ENCODE data around the gene NF1.
"Not testable (repeated sequence)": the region's sequence is repeated elsewhere in the genome, so short reads cannot be mapped to it uniquely, and the experiment has no call there.

The NF1 gene

DNA sequence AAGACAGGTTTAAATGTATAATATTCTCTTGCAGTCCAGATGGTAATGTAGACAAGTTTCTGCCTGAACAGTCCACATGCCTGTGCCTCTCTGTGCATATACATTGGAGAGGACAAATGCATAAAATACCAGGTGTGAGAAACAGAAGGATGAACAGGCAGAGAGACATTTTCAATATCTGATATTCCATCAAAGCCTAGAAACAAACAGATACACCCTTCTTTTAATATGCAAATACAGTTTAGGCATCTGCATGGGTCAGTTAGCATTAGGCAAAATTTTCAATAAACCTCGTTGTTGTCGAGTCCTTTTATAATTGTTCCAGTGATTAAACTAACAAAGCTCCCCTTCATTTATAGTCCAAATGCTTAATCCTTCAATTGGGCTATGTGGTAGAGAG, 201.4 kb downstream of the NF1 start:
- no peak for DNase-seq
- Histone ChIP-seq H3K4me1 (ENCODE audit: control insufficient read depth, insufficient read depth, low read length, poor library complexity, severe bottlenecking) (no peaks in the 10 kb centered on the region), H3K9me3 (ENCODE audit: control insufficient read depth, low read length) (no peaks in the 10 kb centered on the region), H3K4me3 (ENCODE audit: insufficient read depth, low read depth, low read length, poor library complexity, severe bottlenecking) (no peak overlapping the region), H3K27me3 (replicated peaks; ENCODE audit: control insufficient read depth, insufficient read depth, low read length, poor library complexity, severe bottlenecking) (no peaks in the 10 kb centered on the region), H3K27ac (ENCODE audit: insufficient read depth, low read length, poor library complexity, severe bottlenecking) (no peak overlapping the region), H3K36me3 (ENCODE audit: control insufficient read depth, insufficient read depth, low read length) (no peaks in the 10 kb centered on the region)

DNA sequence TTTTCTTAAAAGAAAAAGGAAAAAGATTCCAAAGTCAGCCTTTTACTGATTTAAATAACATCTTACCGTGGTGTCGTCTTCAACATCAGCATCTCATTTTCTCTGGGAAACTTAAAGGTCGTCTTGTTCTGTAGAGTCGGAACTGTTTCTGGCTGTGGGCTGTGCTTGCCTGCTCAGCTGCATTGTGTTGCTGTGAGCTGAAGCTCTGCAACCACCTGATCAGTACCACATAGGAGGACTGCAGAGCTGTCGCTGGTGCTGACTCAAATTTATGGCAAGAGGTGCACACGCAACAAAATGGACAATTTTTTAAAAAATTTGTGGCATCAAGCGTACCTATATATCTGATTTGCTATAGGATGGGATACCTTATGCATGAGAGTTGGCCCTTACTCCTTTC, 202.3 kb downstream of the NF1 start, which contains the start of gene OMG:
Gene OMG (minus strand): TSS at position 150 of the 400 bp plus-strand sequence. CDS start 908 bp downstream, outside the sequence.
- Histone ChIP-seq H3K27ac (ENCODE audit: insufficient read depth, low read length, poor library complexity, severe bottlenecking) (no peak within 1 kb of the TSS), H3K4me3 (ENCODE audit: insufficient read depth, low read depth, low read length, poor library complexity, severe bottlenecking) (no peak within 1 kb of the TSS), H3K36me3 (ENCODE audit: control insufficient read depth, insufficient read depth, low read length) (no peaks in the 10 kb centered on the region), H3K9me3 (ENCODE audit: control insufficient read depth, low read length) (no peaks in the 10 kb centered on the region), H3K4me1 (ENCODE audit: control insufficient read depth, insufficient read depth, low read length, poor library complexity, severe bottlenecking) (no peaks in the 10 kb centered on the region), H3K27me3 (replicated peaks; ENCODE audit: control insufficient read depth, insufficient read depth, low read length, poor library complexity, severe bottlenecking) (no peaks in the 10 kb centered on the region)
- DNase-seq: no peak

- no peak overlapping the region for H3K4me3 ChIP-seq (ENCODE audit: insufficient read depth, low read depth, low read length, poor library complexity, severe bottlenecking)
- H3K4me1 ChIP-seq (ENCODE audit: control insufficient read depth, insufficient read depth, low read length, poor library complexity, severe bottlenecking): no peaks in the 10 kb centered on the region
- H3K27ac ChIP-seq (ENCODE audit: insufficient read depth, low read length, poor library complexity, severe bottlenecking): no peak overlapping the region
- H3K9me3 ChIP-seq (ENCODE audit: control insufficient read depth, low read length): no peaks in the 10 kb centered on the region
- H3K36me3 ChIP-seq (ENCODE audit: control insufficient read depth, insufficient read depth, low read length): peaks cover 20% of the 10 kb centered on the region
- H3K27me3 ChIP-seq (replicated peaks; ENCODE audit: control insufficient read depth, insufficient read depth, low read length, poor library complexity, severe bottlenecking): no peaks in the 10 kb centered on the region
- DNase-seq: no peak
Observed at GRCh38 chr17:31299624-31300023, 204.8 kb downstream of the NF1 start.

- no peak for DNase-seq
- Histone ChIP-seq H3K27me3 (replicated peaks; ENCODE audit: control insufficient read depth, insufficient read depth, low read length, poor library complexity, severe bottlenecking) (no peaks in the 10 kb centered on the region), H3K9me3 (ENCODE audit: control insufficient read depth, low read length) (no peaks in the 10 kb centered on the region), H3K27ac (ENCODE audit: insufficient read depth, low read length, poor library complexity, severe bottlenecking) (peak overlapping the region; percentile 88), H3K36me3 (ENCODE audit: control insufficient read depth, insufficient read depth, low read length) (peaks cover 34% of the 10 kb centered on the region), H3K4me3 (ENCODE audit: insufficient read depth, low read depth, low read length, poor library complexity, severe bottlenecking) (peak overlapping the region; percentile 8), H3K4me1 (ENCODE audit: control insufficient read depth, insufficient read depth, low read length, poor library complexity, severe bottlenecking) (peaks cover 33% of the 10 kb centered on the region)
Observed at GRCh38 chr17:31307640-31308039, 212.9 kb downstream of the NF1 start.

DNA sequence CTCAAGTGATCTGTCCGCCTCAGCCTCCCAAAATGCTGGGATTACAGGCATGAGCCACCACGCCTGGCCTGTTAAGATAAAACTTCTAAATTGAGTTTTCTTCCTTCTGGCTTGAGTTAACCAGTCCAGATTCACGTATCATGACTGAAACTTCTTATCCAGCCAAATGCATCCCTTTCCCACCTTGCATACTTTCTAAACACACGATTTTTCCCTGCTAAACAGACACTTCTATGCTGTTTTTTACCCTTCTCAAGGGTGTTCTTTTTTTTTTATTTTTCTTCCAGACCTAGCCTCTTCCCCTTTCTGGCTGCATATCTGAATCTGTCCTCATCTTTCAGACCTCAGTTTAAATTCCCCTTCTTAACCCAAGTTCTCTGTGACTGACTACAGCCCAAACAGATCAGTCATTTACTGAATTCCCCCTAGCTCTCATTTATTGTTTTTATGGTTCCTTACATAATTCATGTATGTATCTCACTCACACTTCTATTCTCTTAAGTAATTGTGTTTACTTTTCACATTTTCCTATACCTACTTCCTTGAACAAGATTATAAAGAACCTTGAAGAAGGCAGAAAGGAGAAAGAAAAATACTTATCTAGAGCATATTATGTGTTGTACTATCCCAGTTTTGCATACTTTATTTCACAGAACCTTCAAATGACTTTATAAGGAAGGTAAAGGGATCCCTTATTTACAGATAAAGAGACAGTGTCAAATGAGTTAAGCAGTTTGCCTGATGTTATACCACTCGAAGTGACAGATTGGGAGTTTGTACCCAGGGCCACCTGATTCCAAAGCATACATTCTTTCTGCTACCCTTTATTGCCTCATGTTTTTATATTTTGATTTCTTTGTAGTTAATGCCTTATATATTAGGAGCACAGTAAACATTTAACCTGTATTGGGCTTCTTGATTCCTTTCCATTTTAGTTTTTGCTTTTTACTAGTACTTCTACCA, 213.9 kb downstream of the NF1 start:
- Histone ChIP-seq H3K4me1 (ENCODE audit: control insufficient read depth, insufficient read depth, low read length, poor library complexity, severe bottlenecking) (peaks cover 33% of the 10 kb centered on the region), H3K27me3 (replicated peaks; ENCODE audit: control insufficient read depth, insufficient read depth, low read length, poor library complexity, severe bottlenecking) (no peaks in the 10 kb centered on the region), H3K4me3 (ENCODE audit: insufficient read depth, low read depth, low read length, poor library complexity, severe bottlenecking) (peak overlapping the region; percentile 60), H3K36me3 (ENCODE audit: control insufficient read depth, insufficient read depth, low read length) (peaks cover 24% of the 10 kb centered on the region), H3K9me3 (ENCODE audit: control insufficient read depth, low read length) (no peaks in the 10 kb centered on the region), H3K27ac (ENCODE audit: insufficient read depth, low read length, poor library complexity, severe bottlenecking) (peak overlapping the region; percentile 88)
- no peak for DNase-seq

GRCh38 chr17:31309556-31309955, 214.8 kb downstream of the NF1 start:
- Histone ChIP-seq H3K4me3 (ENCODE audit: insufficient read depth, low read depth, low read length, poor library complexity, severe bottlenecking) (peak overlapping the region; percentile 60), H3K4me1 (ENCODE audit: control insufficient read depth, insufficient read depth, low read length, poor library complexity, severe bottlenecking) (peaks cover 35% of the 10 kb centered on the region), H3K27me3 (replicated peaks; ENCODE audit: control insufficient read depth, insufficient read depth, low read length, poor library complexity, severe bottlenecking) (no peaks in the 10 kb centered on the region), H3K9me3 (ENCODE audit: control insufficient read depth, low read length) (no peaks in the 10 kb centered on the region), H3K27ac (ENCODE audit: insufficient read depth, low read length, poor library complexity, severe bottlenecking) (peak overlapping the region; percentile 88), H3K36me3 (ENCODE audit: control insufficient read depth, insufficient read depth, low read length) (peaks cover 16% of the 10 kb centered on the region)
- no peak for DNase-seq

DNA sequence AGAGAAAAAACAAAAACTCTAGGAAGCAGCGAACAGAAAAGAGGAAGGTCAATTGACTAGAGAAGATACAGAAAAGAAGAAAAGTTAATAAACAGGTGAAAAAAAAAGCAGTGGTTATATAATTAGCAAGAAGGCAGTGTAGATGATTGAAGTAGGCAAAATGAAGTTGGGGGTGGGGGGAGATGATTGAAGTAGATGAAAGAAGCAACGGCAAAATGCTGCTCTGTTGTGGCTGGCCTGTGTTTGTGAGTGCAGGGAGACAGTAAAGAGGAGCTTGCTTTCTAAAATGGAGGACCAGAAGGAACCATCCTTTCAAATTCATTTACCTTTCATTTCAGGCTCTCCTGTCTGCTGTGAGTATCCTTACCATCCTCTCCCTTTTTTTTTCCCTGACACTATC, 215.5 kb downstream of the NF1 start:
- H3K36me3 ChIP-seq (ENCODE audit: control insufficient read depth, insufficient read depth, low read length): peaks cover 9% of the 10 kb centered on the region
- peaks cover 42% of the 10 kb centered on the region for H3K4me1 ChIP-seq (ENCODE audit: control insufficient read depth, insufficient read depth, low read length, poor library complexity, severe bottlenecking)
- H3K27ac ChIP-seq (ENCODE audit: insufficient read depth, low read length, poor library complexity, severe bottlenecking): peak overlapping the region; percentile 88
- peak; percentile 25 to 63 (median 61) for DNase-seq
- H3K4me3 ChIP-seq (ENCODE audit: insufficient read depth, low read depth, low read length, poor library complexity, severe bottlenecking): peak overlapping the region; percentile 60
- no peaks in the 10 kb centered on the region for H3K27me3 ChIP-seq (replicated peaks; ENCODE audit: control insufficient read depth, insufficient read depth, low read length, poor library complexity, severe bottlenecking)
- no peaks in the 10 kb centered on the region for H3K9me3 ChIP-seq (ENCODE audit: control insufficient read depth, low read length)

- Histone ChIP-seq H3K4me1 (ENCODE audit: control insufficient read depth, insufficient read depth, low read length, poor library complexity, severe bottlenecking) (peaks cover 47% of the 10 kb centered on the region), H3K9me3 (ENCODE audit: control insufficient read depth, low read length) (no peaks in the 10 kb centered on the region), H3K4me3 (ENCODE audit: insufficient read depth, low read depth, low read length, poor library complexity, severe bottlenecking) (peak overlapping the region; percentile 60), H3K36me3 (ENCODE audit: control insufficient read depth, insufficient read depth, low read length) (peaks cover 3% of the 10 kb centered on the region), H3K27ac (ENCODE audit: insufficient read depth, low read length, poor library complexity, severe bottlenecking) (peak overlapping the region; percentile 88), H3K27me3 (replicated peaks; ENCODE audit: control insufficient read depth, insufficient read depth, low read length, poor library complexity, severe bottlenecking) (no peaks in the 10 kb centered on the region)
- no peak for DNase-seq
Observed at GRCh38 chr17:31310886-31311285, 216.1 kb downstream of the NF1 start.

GRCh38 chr17:31311526-31311925, 216.7 kb downstream of the NF1 start:
- Histone ChIP-seq H3K4me1 (ENCODE audit: control insufficient read depth, insufficient read depth, low read length, poor library complexity, severe bottlenecking) (peaks cover 54% of the 10 kb centered on the region), H3K27ac (ENCODE audit: insufficient read depth, low read length, poor library complexity, severe bottlenecking) (peak overlapping the region; percentile 88), H3K4me3 (ENCODE audit: insufficient read depth, low read depth, low read length, poor library complexity, severe bottlenecking) (peak overlapping the region; percentile 60)

DNA sequence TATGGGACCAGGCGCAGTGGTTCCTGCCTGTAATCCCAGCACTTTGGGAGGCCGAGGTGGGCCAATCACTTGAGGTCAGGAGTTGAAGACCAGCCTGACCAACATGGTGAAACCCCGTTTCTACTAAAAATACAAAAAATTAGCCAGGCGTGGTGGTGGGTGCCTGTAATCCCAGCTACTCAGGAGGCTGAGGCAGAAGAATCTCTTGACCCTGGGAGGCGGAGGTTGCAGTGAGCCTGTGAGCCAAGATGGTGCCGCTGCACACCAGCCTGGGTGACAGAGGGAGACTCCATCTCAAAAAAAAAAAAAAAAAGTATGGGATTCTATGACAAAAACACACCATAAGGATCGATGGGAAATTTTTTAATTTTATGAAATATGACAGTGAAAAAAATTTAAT, 217.4 kb downstream of the NF1 start:
- H3K4me3 ChIP-seq (ENCODE audit: insufficient read depth, low read depth, low read length, poor library complexity, severe bottlenecking): peak overlapping the region; percentile 60
- not testable (repeated sequence) for H3K27me3 ChIP-seq (replicated peaks; ENCODE audit: control insufficient read depth, insufficient read depth, low read length, poor library complexity, severe bottlenecking); H3K36me3 ChIP-seq (ENCODE audit: control insufficient read depth, insufficient read depth, low read length); H3K9me3 ChIP-seq (ENCODE audit: control insufficient read depth, low read length)
- H3K4me1 ChIP-seq (ENCODE audit: control insufficient read depth, insufficient read depth, low read length, poor library complexity, severe bottlenecking): peaks cover 56% of the 10 kb centered on the region
- peak in 1 of 3 donors; percentile 16 for DNase-seq
- peak overlapping the region; percentile 88 for H3K27ac ChIP-seq (ENCODE audit: insufficient read depth, low read length, poor library complexity, severe bottlenecking)

More at GRCh38 chr17:31311526-31311925, 216.7 kb downstream of the NF1 start:
- Histone ChIP-seq H3K36me3 (ENCODE audit: control insufficient read depth, insufficient read depth, low read length) (no peaks in the 10 kb centered on the region), H3K27me3 (replicated peaks; ENCODE audit: control insufficient read depth, insufficient read depth, low read length, poor library complexity, severe bottlenecking) (no peaks in the 10 kb centered on the region), H3K9me3 (ENCODE audit: control insufficient read depth, low read length) (no peaks in the 10 kb centered on the region)
- DNase-seq: no peak
